ENCODE measurements around the gene IGSF9B. TPM values are rescaled to one million over a fixed set of nuclear protein-coding genes. Genes with fewer than 3 reads are reported as not detected.

The IGSF9B gene
- total and polyA plus RNA-seq, 10 of the 15 experiments (the other 5 are each of a cell fraction or from before 2014, with no cell fraction given): 0.03 to 3.7 (median 0.20) TPM; not detected in 2

GRCh38 chr11:133917921-133918607 lies 38.7 kb downstream of the IGSF9B start:
- 12% methylated on average over 39 of the region's 52 CpGs for WGBS (ENCODE audit: insufficient coverage, insufficient replicate concordance, low lambda C conversion rate, missing lambda C conversion rate)
- Histone ChIP-seq H3K27me3 (replicated peaks in 1 of 2; ENCODE audit: control insufficient read depth in 2 of 2, insufficient read depth in 2 of 2, low read length in 1 of 2) (no peaks in the 10 kb centered on the region; a peak in 1 of 4 replicates), H3K9me3 (replicated peaks; ENCODE audit: control insufficient read depth, insufficient read depth, low read length) (no peaks in the 10 kb centered on the region), H4K20me1 (ENCODE audit: control insufficient read depth, insufficient read depth) (no peaks in the 10 kb centered on the region), H3K4me3 (no peak overlapping the region), H3K27ac (ENCODE audit: control insufficient read depth, insufficient read depth) (no peak overlapping the region), H3K36me3 (ENCODE audit: control insufficient read depth in 2 of 2, insufficient read depth in 2 of 2, low read length in 1 of 2) (no peaks in the 10 kb centered on the region; a peak in 1 of 4 replicates), H3K9ac (ENCODE audit: control insufficient read depth, insufficient read depth, low read length) (no peak overlapping the region), H3K4me1 (ENCODE audit: control insufficient read depth, insufficient read depth, low read length) (no peaks in the 10 kb centered on the region), H2AFZ (ENCODE audit: control insufficient read depth, low read depth, low read length) (no peak overlapping the region), H3K4me2 (ENCODE audit: control insufficient read depth, insufficient read depth) (no peak overlapping the region), H3K79me2 (ENCODE audit: control insufficient read depth, insufficient read depth, low read length) (no peaks in the 10 kb centered on the region)
- no TSS peak for BruUV-seq (replicated peaks)
- CTCF ChIA-PET: no interaction called here
- POLR2A ChIA-PET: no interaction called here
- intact Hi-C loops (cut with micrococcal nuclease; ENCODE audit: unreplicated experiment) (no loop called here), in situ Hi-C loops (cut with MboI) (no loop called here)
- SMC1A ChIA-PET (ENCODE audit: uncharacterized antibody, unreplicated experiment): no interaction called here
- TF ChIP-seq STAT1 (conservative IDR thresholded peaks at IDR 0.05): no peak
- no peak for TF ChIP-seq BCL3 (IDR thresholded peaks at IDR 0.05; ENCODE audit: borderline replicate concordance, insufficient read depth, low read depth, low read length, poor library complexity, severe bottlenecking)
- TF ChIP-seq DPF2 (IDR thresholded peaks at IDR 0.05): no peak
- TF ChIP-seq RB1 (IDR thresholded peaks at IDR 0.05; ENCODE audit: borderline replicate concordance): no peak
- no peak for TF ChIP-seq ZNF384 (IDR thresholded peaks at IDR 0.05; ENCODE audit: borderline replicate concordance, low read depth, low read length)
- TF ChIP-seq JUND (IDR thresholded peaks at IDR 0.05; ENCODE audit: low read depth, low read length): no peak
- no peak for TF ChIP-seq JUNB (IDR thresholded peaks at IDR 0.05)
- TF ChIP-seq HDAC6 (IDR thresholded peaks at IDR 0.05; ENCODE audit: unreplicated experiment): no peak
- TF ChIP-seq IRF4 (IDR thresholded peaks at IDR 0.05; ENCODE audit: low read depth, low read length): no peak
- TF ChIP-seq IKZF2 (IDR thresholded peaks at IDR 0.05): no peak
- no peak for TF ChIP-seq POU2F2 (IDR thresholded peaks at IDR 0.05; ENCODE audit: borderline replicate concordance, low read depth, low read length)
- TF ChIP-seq NBN (IDR thresholded peaks at IDR 0.05): no peak
- no peak for TF ChIP-seq BACH1 (IDR thresholded peaks at IDR 0.05; ENCODE audit: borderline replicate concordance)
- no peak for TF ChIP-seq MTA2 (IDR thresholded peaks at IDR 0.05; ENCODE audit: low read depth)
- TF ChIP-seq CREM (IDR thresholded peaks at IDR 0.05; ENCODE audit: low read depth): no peak
- TF ChIP-seq EGR1 (IDR thresholded peaks at IDR 0.05; ENCODE audit: borderline replicate concordance in 1 of 2, low read depth in 2 of 2, low read length in 2 of 2): no peak
- TF ChIP-seq RBBP5 (conservative IDR thresholded peaks at IDR 0.05): no peak
- no peak for TF ChIP-seq SIN3A (IDR thresholded peaks at IDR 0.05; ENCODE audit: low read depth, low read length)
- ATAC-seq: no peak; the same call in 2 of the 3 replicates
- no peak for DNase-seq (ENCODE audit: low read depth, low spot score)
- RAD21 ChIA-PET (ENCODE audit: unreplicated experiment): no interaction called here
- FAIRE-seq: no peak
